ENCODE data around the gene SLC47A1. TPM values are rescaled to one million over a fixed set of nuclear protein-coding genes. Genes with fewer than 3 reads are reported as not detected.
A peak's percentile ranks its signal among the peaks of the same experiment; 100 is the strongest.

Gene SLC47A1
- total and polyA plus RNA-seq, 2 of the 13 experiments (the other 11 are each of a cell fraction or from before 2014, with no cell fraction given) = 42.1 to 67.5 TPM

- no peak for TF ChIP-seq IRF9 (CRISPR knock-in tag; IDR thresholded peaks at IDR 0.05; ENCODE audit: borderline replicate concordance)
- TF ChIP-seq ZNF33A (CRISPR knock-in tag; IDR thresholded peaks at IDR 0.05; ENCODE audit: borderline replicate concordance) = no peak
- no peak for TF ChIP-seq ZBTB1 (CRISPR knock-in tag; IDR thresholded peaks at IDR 0.05; ENCODE audit: borderline replicate concordance)
- TF ChIP-seq NFYB (CRISPR knock-in tag; IDR thresholded peaks at IDR 0.05) = no peak
- no peak for TF ChIP-seq AKAP8 (CRISPR knock-in tag; IDR thresholded peaks at IDR 0.05)
- TF ChIP-seq ZNF547 (CRISPR knock-in tag; IDR thresholded peaks at IDR 0.05) = 0 out of 2 replicates have a peak, but pooled peaks have one; percentile 53
- no peak for TF ChIP-seq ZNF414 (CRISPR knock-in tag; IDR thresholded peaks at IDR 0.05)
- TF ChIP-seq ZSCAN31 (CRISPR knock-in tag; IDR thresholded peaks at IDR 0.05; ENCODE audit: low read depth) = peak; percentile 78; the same call in 1 of the 2 replicates
- no peak for TF ChIP-seq ZNF564 (CRISPR knock-in tag; IDR thresholded peaks at IDR 0.05)
- no peak for TF ChIP-seq RNF2 (conservative IDR thresholded peaks at IDR 0.05; ENCODE audit: low read depth)
- no peak for TF ChIP-seq ZNF326 (CRISPR knock-in tag; IDR thresholded peaks at IDR 0.05; ENCODE audit: borderline replicate concordance)
- no peak for TF ChIP-seq NR2F2 (IDR thresholded peaks at IDR 0.05; ENCODE audit: borderline replicate concordance, low read depth)
- peak; percentile 92; the same call in 1 of the 2 replicates for TF ChIP-seq UBTF (CRISPR knock-in tag; IDR thresholded peaks at IDR 0.05)
- TF ChIP-seq ZSCAN20 (CRISPR knock-in tag; IDR thresholded peaks at IDR 0.05; ENCODE audit: borderline replicate concordance) = no peak
- TF ChIP-seq TSC22D2 (CRISPR knock-in tag; IDR thresholded peaks at IDR 0.05; ENCODE audit: borderline replicate concordance) = no peak
- TF ChIP-seq HINFP (CRISPR knock-in tag; IDR thresholded peaks at IDR 0.05; ENCODE audit: low read depth) = no peak; the same call in 1 of the 2 replicates
- TF ChIP-seq ZNF691 (CRISPR knock-in tag; IDR thresholded peaks at IDR 0.05; ENCODE audit: borderline replicate concordance, low read depth) = 0 out of 2 replicates have a peak, but pooled peaks have one; percentile 27
- TF ChIP-seq BCL3 (CRISPR knock-in tag; IDR thresholded peaks at IDR 0.05) = no peak
- no peak for TF ChIP-seq TBL1XR1 (IDR thresholded peaks at IDR 0.05; ENCODE audit: borderline replicate concordance, low read length, partially characterized antibody)
- TF ChIP-seq SNRNP70 (IDR thresholded peaks at IDR 0.05; ENCODE audit: low read depth, low read length) = no peak
- no peak for TF ChIP-seq MAFF (IDR thresholded peaks at IDR 0.05; ENCODE audit: low read depth, low read length)
Observed at GRCh38 chr17:19533718-19534561, at the start of gene SLC47A1 (continued).
